Measurements from ENCODE around the gene TRAFD1. TPM values are rescaled to one million over a fixed set of nuclear protein-coding genes. Genes with fewer than 3 reads are reported as not detected.
A peak's percentile ranks its signal among the peaks of the same experiment; 100 is the strongest.

TRAFD1 gene
- total RNA-seq, 2 donors from 2014 or later: 29.7 to 50.0 TPM

DNA sequence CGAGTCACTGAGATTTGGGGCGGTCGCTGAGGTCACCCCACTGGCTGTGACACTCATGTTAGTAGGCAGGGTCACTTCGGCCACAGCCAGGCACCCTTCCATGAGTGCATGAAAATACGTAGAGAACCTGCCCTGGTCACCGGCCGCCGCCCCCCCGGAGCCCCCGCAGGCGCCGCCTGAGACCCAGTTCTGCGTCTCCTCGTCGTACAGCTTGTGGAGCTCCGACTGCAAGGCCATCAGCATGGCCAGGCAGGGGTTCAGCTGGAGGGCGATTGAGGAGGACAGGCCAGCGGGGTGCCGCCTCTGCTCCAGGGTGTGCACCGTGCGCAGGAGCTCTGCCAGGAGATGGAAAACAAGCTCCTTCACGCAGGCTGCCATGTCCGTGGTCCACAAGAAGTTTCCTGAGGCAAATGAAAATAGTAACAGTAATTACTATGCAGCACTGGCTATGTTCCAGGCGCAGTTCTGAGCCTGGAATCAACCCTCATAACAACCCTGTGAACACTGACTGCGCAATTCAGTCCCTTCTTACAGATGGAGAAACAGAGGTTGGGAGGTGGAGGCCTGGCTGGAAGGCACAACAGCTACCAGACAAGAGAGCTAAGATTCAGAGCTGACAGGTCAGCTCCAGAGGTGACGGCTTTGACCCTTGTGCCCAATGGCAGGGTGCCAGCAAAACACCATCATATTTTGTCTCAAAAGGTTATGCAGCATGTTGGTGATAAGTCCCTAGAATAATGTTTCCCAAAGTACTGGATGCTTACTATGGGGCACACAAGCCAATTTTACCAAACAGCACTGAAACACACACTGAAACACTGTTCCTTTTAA lies 59.9 kb downstream of the TRAFD1 start:
- Mint-ChIP-seq H3K27ac (no peak overlapping the region), H3K36me3 (ENCODE audit: low read depth) (peaks cover 55% of the 10 kb centered on the region)

DNA sequence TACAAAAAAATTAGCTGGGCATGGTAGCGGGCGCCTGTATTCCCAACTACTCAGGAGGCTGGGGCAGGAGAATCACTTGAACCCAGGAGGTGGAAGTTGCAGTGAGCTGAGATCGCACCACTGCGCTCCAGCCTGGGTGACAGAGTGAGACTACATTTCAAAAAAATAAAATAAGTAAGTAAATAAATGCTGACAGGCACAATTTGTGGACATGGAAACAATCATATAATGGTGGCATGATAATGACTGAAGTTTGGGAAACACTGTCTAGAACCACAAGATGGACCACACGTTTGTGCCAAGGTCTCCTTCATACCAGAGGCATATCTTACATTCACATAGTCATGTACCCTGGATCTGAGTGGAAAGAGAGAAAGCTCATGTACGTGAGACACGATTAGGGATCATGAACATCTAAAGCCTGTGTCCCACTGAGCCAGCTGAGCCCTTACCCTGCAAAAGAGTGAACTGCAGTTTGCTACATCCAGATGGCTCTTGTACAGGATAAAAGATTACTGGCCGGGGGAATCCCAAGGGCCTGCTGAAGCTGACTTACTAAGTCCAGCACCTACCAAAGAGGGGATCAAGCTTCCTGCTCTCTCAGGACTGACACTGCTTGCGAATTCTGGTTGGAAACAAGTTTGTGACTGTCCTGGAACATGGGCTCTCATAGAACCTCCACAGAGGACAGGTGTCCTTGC lies 62.9 kb downstream of the TRAFD1 start:
- Mint-ChIP-seq H3K36me3 (ENCODE audit: low read depth) (peaks cover 65% of the 10 kb centered on the region), H3K4me3 (no peak overlapping the region), H3K4me1 (peaks cover 6% of the 10 kb centered on the region), H3K27me3 (no peaks in the 10 kb centered on the region), H3K27ac (no peak overlapping the region), H3K9me3 (no peaks in the 10 kb centered on the region)
- ATAC-seq (replicated peaks): no peak

More for the DNA sequence above, 59.9 kb downstream of the TRAFD1 start:
- no peak overlapping the region for H3K4me3 Mint-ChIP-seq
- no peaks in the 10 kb centered on the region for H3K9me3 Mint-ChIP-seq
- ATAC-seq (replicated peaks): no peak
- no peaks in the 10 kb centered on the region for H3K27me3 Mint-ChIP-seq
- peaks cover 12% of the 10 kb centered on the region for H3K4me1 Mint-ChIP-seq

DNA sequence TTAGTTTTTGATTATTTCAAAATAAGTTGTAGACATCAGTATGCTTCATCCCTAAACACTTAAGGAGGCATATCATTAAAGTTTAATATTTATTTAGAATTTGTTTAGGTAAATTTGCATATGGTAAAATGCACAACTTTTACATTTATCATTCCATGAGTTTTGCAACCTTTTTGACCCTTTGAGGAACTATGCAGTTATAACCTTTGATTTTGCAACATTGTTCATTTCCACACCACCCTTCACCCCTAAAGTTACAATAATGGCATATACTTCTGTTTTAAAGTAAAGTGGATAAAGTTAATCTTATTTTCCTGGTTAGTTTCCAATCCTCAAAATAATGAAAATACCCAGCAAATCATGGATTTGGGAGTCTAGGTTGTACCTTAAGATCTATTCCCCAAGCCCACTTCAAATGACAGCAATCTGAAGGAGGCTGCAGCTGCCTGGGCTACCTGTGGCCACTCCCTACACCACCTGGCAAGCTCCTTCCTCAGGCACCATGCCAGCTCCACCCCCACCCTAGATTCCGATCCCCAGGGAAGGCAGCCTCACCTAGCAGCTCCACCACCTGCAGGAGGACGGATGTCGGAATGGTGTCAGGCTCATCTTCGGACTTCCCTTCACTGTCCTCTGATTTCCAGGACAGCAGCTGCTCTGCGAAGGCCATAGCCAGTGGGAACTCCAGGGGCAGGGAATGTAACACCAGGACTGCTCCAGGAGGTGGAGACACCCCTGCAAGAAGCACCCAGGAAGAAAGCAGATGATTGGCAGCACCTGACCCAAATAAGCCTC lies 65.1 kb downstream of the TRAFD1 start:
- Mint-ChIP-seq H3K27me3 (no peaks in the 10 kb centered on the region), H3K27ac (no peak overlapping the region), H3K9me3 (no peaks in the 10 kb centered on the region), H3K36me3 (ENCODE audit: low read depth) (peaks cover 63% of the 10 kb centered on the region), H3K4me1 (no peaks in the 10 kb centered on the region), H3K4me3 (no peak overlapping the region)
- no peak for ATAC-seq (replicated peaks)

DNA sequence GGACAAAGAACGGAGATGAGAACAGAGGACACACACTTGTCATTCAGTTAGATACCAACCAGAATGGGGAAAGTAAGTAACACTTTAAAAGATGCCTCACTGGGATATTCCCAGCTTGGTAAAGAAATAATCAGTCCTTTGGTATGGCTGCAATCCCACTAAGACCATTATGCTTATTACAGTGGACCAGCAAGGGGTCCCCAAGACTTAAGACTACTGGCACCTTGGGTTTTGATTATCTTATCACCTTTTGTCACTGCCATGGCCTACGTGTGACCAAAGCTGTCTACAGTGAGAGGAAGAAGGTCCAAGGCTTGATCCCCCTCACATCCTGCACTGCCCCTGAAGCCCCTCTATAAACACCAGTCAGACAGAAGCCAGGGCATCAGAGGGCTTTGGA lies 65.8 kb downstream of the TRAFD1 start:
- no peak overlapping the region for H3K4me3 Mint-ChIP-seq
- H3K36me3 Mint-ChIP-seq (ENCODE audit: low read depth): peaks cover 60% of the 10 kb centered on the region
- H3K9me3 Mint-ChIP-seq: no peaks in the 10 kb centered on the region
- ATAC-seq (replicated peaks): no peak
- no peak overlapping the region for H3K27ac Mint-ChIP-seq
- H3K27me3 Mint-ChIP-seq: no peaks in the 10 kb centered on the region
- no peaks in the 10 kb centered on the region for H3K4me1 Mint-ChIP-seq

DNA sequence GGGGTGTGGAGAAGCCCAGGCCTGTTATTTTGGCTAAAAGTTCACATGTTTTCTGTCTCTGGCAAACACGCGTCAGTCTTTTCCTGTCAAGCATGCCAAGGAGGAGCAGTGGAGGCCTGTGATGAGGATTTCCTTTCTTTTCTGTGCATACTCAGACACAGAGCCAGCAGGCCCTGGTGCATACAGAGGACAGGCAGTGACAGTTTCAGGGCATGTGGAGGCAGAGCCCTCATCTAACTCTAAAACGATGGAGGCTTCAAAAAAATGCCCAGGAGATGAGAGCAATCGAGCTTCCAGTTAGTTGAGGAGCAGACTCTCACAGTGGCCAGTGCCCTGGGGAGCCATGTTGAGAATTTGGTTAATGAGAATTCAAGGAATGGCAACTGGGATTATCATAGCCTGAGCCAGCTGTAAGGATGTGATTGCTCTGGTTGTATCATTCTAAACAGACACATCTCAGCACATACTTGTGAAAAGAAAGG lies 66.5 kb downstream of the TRAFD1 start:
- peaks cover 60% of the 10 kb centered on the region for H3K36me3 Mint-ChIP-seq (ENCODE audit: low read depth)
- H3K27me3 Mint-ChIP-seq: no peaks in the 10 kb centered on the region
- no peaks in the 10 kb centered on the region for H3K4me1 Mint-ChIP-seq
- no peak overlapping the region for H3K27ac Mint-ChIP-seq
- no peak for ATAC-seq (replicated peaks)
- no peak overlapping the region for H3K4me3 Mint-ChIP-seq
- H3K9me3 Mint-ChIP-seq: no peaks in the 10 kb centered on the region

DNA sequence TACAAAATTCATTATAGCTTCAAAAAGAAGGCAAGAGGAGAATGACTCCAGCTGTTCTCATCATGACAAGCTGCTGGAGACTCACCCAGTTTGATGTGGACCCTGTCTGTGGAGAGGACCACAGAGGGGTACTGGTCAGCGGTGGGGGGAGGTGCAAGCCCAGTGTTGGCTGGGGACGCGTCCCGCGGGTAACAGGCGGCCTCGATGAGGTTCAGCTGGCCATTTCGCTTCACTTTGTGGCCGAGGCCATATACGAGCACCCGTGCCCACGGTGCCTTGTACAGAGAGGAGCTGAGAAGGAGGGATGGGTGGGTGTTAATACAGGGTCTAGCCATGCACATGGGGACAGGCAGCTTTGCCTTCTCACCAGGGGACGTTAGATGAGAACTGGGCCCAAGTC lies 67.1 kb downstream of the TRAFD1 start:
- Mint-ChIP-seq H3K4me1 (no peaks in the 10 kb centered on the region), H3K9me3 (no peaks in the 10 kb centered on the region), H3K27ac (no peak overlapping the region), H3K27me3 (no peaks in the 10 kb centered on the region), H3K36me3 (ENCODE audit: low read depth) (peaks cover 60% of the 10 kb centered on the region), H3K4me3 (no peak overlapping the region)
- no peak for ATAC-seq (replicated peaks)

DNA sequence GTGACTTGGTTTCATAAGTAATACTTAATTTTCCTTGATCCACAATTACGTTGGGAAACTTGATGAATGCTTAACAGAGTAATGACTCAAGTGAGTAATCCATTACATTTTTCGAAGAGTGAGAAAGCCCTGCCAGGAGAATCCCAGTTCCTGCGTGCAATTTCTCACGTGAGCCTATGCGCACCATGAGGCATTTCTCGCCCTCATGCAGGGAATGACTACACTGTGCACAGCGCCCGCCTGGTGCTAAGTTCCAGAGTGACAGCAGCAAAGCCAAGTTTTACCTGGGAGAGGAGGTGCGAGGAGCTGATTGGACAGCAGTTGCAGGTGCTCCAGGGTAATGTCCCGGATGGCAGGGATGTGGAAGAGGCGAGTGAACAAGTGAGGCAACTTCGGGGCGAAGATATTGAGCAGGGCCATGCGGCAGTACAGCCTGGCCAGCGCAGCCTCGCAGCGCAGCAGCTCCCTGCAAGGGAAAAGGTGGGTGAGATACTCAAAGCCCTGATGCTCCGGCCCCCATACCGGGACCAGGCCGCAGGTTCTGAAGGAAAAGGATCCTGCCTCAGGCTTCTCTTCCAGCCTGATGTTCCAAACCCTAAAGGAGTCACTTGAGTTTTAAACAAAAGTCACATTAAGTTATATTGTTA lies 69.4 kb downstream of the TRAFD1 start:
- no peak overlapping the region for H3K4me3 Mint-ChIP-seq
- peaks cover 60% of the 10 kb centered on the region for H3K36me3 Mint-ChIP-seq (ENCODE audit: low read depth)
- no peak for ATAC-seq (replicated peaks)
- peaks cover 3% of the 10 kb centered on the region for H3K4me1 Mint-ChIP-seq
- H3K9me3 Mint-ChIP-seq: no peaks in the 10 kb centered on the region
- H3K27ac Mint-ChIP-seq: no peak overlapping the region
- no peaks in the 10 kb centered on the region for H3K27me3 Mint-ChIP-seq

DNA sequence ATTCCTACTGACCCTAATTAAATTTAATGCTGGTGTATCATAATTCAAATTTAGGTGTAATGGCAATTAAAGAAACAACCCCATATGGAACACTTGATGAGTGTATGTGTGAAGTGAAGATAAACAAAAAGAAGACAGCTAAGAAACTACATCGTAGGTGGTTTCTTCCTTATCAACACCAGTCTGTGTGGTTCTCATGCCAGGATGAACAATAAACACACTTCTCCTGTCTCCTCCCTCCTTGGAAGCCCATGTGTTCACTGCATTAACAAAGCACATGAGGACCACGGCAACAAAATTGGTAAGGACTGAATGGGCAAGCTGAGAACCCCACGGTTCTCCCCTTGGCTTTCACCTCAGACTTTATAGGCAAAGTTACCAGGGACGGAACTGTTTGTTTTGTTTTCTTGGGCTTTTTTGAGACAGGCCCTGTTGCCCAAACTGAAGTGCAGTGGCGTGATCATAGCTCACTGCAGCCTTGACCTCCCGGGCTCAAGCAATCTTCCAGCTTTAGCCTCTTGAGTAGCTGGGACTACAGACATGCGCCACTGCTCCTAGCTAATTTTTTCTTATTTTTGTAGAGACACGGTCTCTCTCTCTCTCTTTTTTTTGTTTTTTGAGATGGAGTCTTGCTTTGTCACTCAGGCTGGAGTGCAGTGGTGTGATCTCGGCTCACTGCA lies 71.0 kb downstream of the TRAFD1 start:
- no peaks in the 10 kb centered on the region for H3K9me3 Mint-ChIP-seq
- H3K4me3 Mint-ChIP-seq: no peak overlapping the region
- no peak overlapping the region for H3K27ac Mint-ChIP-seq
- ATAC-seq (replicated peaks): no peak
- H3K36me3 Mint-ChIP-seq (ENCODE audit: low read depth): peaks cover 53% of the 10 kb centered on the region
- no peaks in the 10 kb centered on the region for H3K27me3 Mint-ChIP-seq
- peaks cover 3% of the 10 kb centered on the region for H3K4me1 Mint-ChIP-seq

DNA sequence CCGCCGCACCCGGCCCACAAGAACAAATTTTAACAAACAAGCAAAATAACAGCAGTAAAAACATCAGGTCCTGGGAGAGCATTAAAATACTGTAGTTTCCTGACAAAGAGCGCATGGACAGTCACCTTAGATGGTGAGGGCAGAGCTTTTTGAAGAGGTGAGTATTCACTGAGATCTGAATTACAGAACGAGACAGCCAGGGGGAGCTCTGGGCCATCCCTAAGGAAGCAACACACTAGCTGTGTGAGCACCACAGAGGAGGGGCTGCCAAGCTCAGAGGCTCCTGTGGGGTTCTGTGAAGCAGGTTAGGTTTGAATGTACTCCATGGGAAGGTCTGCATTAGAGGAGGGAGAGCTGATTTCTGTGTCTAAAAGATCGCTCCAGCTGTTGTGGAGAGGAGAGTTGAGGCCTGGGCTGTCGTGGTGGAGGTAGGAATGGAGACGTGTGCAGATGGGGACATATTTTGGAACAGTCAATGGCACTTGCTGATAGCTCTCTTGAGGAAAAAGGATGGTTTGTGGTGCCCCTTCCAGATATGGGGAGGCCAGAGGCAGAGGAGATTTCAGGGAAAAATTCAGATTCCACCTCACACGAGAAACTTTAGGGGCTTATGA lies 72.9 kb downstream of the TRAFD1 start:
- peaks cover 40% of the 10 kb centered on the region for H3K36me3 Mint-ChIP-seq (ENCODE audit: low read depth)
- H3K4me3 Mint-ChIP-seq: no peak overlapping the region
- H3K9me3 Mint-ChIP-seq: no peaks in the 10 kb centered on the region
- H3K4me1 Mint-ChIP-seq: peaks cover 3% of the 10 kb centered on the region
- ATAC-seq (replicated peaks): peak; percentile 85
- H3K27ac Mint-ChIP-seq: peak overlapping the region; percentile 2
- H3K27me3 Mint-ChIP-seq: no peaks in the 10 kb centered on the region

DNA sequence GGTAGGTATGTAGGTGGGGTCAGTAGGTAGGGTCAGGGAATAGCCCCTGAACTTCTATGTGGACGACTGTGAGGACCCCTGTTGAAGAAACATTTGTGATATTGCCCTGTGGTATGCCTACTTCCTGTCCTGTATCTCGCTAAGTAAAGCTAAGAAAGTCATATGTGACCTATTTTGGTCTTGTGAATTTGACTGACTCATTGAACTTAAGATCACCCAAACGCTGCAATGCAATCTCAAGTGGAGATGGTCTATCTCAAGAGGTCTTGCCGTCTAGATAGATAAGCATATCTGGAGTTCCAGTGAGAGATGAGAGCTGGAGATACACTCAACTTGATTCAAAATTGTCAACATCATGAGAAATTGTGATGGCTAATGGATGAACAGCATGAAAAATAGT lies 73.8 kb downstream of the TRAFD1 start:
- H3K36me3 Mint-ChIP-seq (ENCODE audit: low read depth): peaks cover 42% of the 10 kb centered on the region
- H3K4me3 Mint-ChIP-seq: no peak overlapping the region
- H3K4me1 Mint-ChIP-seq: peaks cover 3% of the 10 kb centered on the region
- H3K27ac Mint-ChIP-seq: no peak overlapping the region
- H3K27me3 Mint-ChIP-seq: no peaks in the 10 kb centered on the region
- ATAC-seq (replicated peaks): no peak
- no peaks in the 10 kb centered on the region for H3K9me3 Mint-ChIP-seq

Other genes with a start within 250 kb of the TRAFD1 start
- 10 to 100 TPM; 13.8 to 16.9 TPM for gene TMEM116, start 112.4 kb upstream of the TRAFD1 start, total RNA-seq
- gene ERP29, start 112.1 kb upstream of the TRAFD1 start, total RNA-seq: 10 to 100 TPM; 68.5 to 93.0 TPM
- 10 to 100 TPM; 37.0 to 45.7 TPM for gene NAA25, start 16.8 kb upstream of the TRAFD1 start, total RNA-seq